ENCODE measurements around the gene VPS8. TPM values are rescaled to one million over a fixed set of nuclear protein-coding genes. Genes with fewer than 3 reads are reported as not detected.

VPS8 gene
- total RNA-seq, 1 donor from 2014 or later: 59.4 TPM

DNA sequence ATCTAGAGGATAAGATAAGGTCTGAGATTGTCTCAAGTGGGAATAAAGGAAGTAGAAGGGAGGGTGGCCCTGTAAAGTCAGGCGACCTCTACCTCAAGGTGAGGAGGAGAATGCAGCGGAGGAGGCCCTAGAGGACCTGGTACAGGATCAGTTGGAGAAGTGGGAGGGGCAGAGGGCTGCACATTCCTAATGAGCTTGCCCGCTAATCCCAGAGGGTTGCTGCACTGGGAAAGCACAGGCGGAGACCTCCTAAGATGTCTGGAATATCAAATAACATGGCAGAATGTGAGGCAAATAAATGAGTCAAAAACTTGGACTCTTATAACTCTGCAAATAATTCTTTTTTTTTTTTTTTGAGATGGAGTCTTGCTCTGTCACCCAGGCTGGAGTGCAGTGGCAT, 30.2 kb upstream of the VPS8 start:
- no peak overlapping the region for H3K4me3 Mint-ChIP-seq
- TF ChIP-seq, protein P1, sequence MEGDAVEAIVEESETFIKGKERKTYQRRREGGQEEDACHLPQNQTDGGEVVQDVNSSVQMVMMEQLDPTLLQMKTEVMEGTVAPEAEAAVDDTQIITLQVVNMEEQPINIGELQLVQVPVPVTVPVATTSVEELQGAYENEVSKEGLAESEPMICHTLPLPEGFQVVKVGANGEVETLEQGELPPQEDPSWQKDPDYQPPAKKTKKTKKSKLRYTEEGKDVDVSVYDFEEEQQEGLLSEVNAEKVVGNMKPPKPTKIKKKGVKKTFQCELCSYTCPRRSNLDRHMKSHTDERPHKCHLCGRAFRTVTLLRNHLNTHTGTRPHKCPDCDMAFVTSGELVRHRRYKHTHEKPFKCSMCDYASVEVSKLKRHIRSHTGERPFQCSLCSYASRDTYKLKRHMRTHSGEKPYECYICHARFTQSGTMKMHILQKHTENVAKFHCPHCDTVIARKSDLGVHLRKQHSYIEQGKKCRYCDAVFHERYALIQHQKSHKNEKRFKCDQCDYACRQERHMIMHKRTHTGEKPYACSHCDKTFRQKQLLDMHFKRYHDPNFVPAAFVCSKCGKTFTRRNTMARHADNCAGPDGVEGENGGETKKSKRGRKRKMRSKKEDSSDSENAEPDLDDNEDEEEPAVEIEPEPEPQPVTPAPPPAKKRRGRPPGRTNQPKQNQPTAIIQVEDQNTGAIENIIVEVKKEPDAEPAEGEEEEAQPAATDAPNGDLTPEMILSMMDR (conservative IDR thresholded peaks at IDR 0.05): no peak
- H3K9me3 Mint-ChIP-seq: no peaks in the 10 kb centered on the region
- H3K4me1 Mint-ChIP-seq (ENCODE audit: unreplicated experiment): peaks cover 43% of the 10 kb centered on the region
- no peak for DNase-seq (ENCODE audit: extremely low spot score, unreplicated experiment)
- H3K27me3 Mint-ChIP-seq: peaks cover 23% of the 10 kb centered on the region
- H3K27ac Mint-ChIP-seq: no peak overlapping the region
- H3K36me3 Mint-ChIP-seq: no peaks in the 10 kb centered on the region

GRCh38 chr3:184783319-184783718, 28.6 kb upstream of the VPS8 start:
- peaks cover 34% of the 10 kb centered on the region for H3K4me1 Mint-ChIP-seq (ENCODE audit: unreplicated experiment)
- peak overlapping the region; percentile 24 for H3K27ac Mint-ChIP-seq
- TF ChIP-seq, protein P1 (conservative IDR thresholded peaks at IDR 0.05): no peak
- no peaks in the 10 kb centered on the region for H3K9me3 Mint-ChIP-seq
- H3K27me3 Mint-ChIP-seq: peaks cover 19% of the 10 kb centered on the region
- no peak for DNase-seq (ENCODE audit: extremely low spot score, unreplicated experiment)
- no peak overlapping the region for H3K4me3 Mint-ChIP-seq
- no peaks in the 10 kb centered on the region for H3K36me3 Mint-ChIP-seq

GRCh38 chr3:184784731-184785500, 27.1 kb upstream of the VPS8 start:
- Mint-ChIP-seq H3K9me3 (no peaks in the 10 kb centered on the region), H3K36me3 (no peaks in the 10 kb centered on the region), H3K4me3 (no peak overlapping the region), H3K27me3 (peaks cover 16% of the 10 kb centered on the region), H3K27ac (no peak overlapping the region), H3K4me1 (ENCODE audit: unreplicated experiment) (peaks cover 34% of the 10 kb centered on the region)
- DNase-seq (ENCODE audit: extremely low spot score, unreplicated experiment): no peak
- TF ChIP-seq, protein P1 (conservative IDR thresholded peaks at IDR 0.05): no peak

GRCh38 chr3:184785890-184786279, 26.1 kb upstream of the VPS8 start:
- Mint-ChIP-seq H3K27me3 (peaks cover 13% of the 10 kb centered on the region), H3K4me3 (peak overlapping the region; percentile 46), H3K4me1 (ENCODE audit: unreplicated experiment) (peaks cover 25% of the 10 kb centered on the region), H3K27ac (peak overlapping the region; percentile 8), H3K9me3 (no peaks in the 10 kb centered on the region), H3K36me3 (no peaks in the 10 kb centered on the region)
- no peak for DNase-seq (ENCODE audit: extremely low spot score, unreplicated experiment)
- TF ChIP-seq, protein P1 (conservative IDR thresholded peaks at IDR 0.05): no peak

DNA sequence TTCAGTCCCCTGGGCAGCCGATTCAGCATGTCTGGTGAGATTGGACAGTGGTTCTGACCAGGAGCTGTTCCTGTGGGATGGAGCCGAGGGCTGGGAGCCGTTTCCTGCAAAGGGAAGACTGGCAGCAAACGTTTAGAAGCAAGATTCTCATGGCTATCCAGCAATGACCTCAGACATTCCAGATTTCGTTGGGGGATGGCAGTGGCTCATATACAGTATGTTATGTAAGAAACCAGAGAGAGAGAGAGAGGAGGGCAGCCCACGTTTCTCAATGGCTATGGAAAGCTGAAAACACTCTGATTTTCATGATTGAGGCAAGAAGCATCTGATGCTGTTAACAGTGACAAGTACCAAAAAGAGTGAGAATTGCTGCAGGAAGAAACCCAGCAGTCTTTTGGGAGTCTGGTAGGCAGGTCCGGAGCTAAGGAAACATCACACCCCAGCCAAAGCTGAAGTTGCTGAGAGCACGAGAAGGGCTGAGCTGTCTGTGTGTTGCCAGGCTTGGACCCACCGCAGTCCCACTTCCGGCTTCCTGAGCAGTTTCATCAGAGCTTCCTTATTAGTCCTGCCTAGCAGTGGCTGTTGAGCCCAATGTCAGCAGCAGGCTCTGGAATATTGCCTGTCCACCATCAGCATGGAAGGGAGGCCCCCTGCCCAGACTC, 25.6 kb upstream of the VPS8 start:
- Mint-ChIP-seq H3K4me1 (ENCODE audit: unreplicated experiment) (peaks cover 25% of the 10 kb centered on the region), H3K27me3 (peaks cover 13% of the 10 kb centered on the region), H3K4me3 (no peak overlapping the region), H3K9me3 (peaks cover under 1% of the 10 kb centered on the region), H3K36me3 (no peaks in the 10 kb centered on the region), H3K27ac (peak overlapping the region; percentile 8)
- TF ChIP-seq, protein P1 (conservative IDR thresholded peaks at IDR 0.05): no peak
- no peak for DNase-seq (ENCODE audit: extremely low spot score, unreplicated experiment)
